Skeletal muscle satellite cell (primary cell): ENCODE data around the gene ZIC2.

ENCODE experiments used
- H3K27me3 ChIP-seq: 2 replicates; pipeline ENCODE4 v1.7.0; 2013; ENCODE audit warnings: low read length; ENCODE audit not compliant: control insufficient read depth, insufficient read depth
- H3K36me3 ChIP-seq: 2 replicates; pipeline ENCODE4 v1.7.0; 2013; ENCODE audit warnings: mild to moderate bottlenecking, control low read depth, low read length; ENCODE audit not compliant: insufficient read depth
- H3K4me1 ChIP-seq: 2 replicates; pipeline ENCODE4 v1.7.0; 2013; ENCODE audit warnings: low read length; ENCODE audit not compliant: control insufficient read depth, insufficient read depth
- H3K4me2 ChIP-seq: 2 replicates; pipeline ENCODE4 v1.7.0; 2013; ENCODE audit warnings: mild to moderate bottlenecking, low read length
- H3K4me3 ChIP-seq: 2 replicates; pipeline ENCODE4 v1.7.0; 2013; ENCODE audit warnings: low read length
- H3K9ac ChIP-seq: 2 replicates; pipeline ENCODE4 v1.7.0; 2013; ENCODE audit warnings: mild to moderate bottlenecking, low read depth, low read length, moderate library complexity
- H3K9me3 ChIP-seq: replicated peaks from 2 replicates; pipeline ENCODE4 v1.7.0; 2013; ENCODE audit warnings: mild to moderate bottlenecking, control low read depth, low read length

The ZIC2 gene

GRCh38 chr13:99969919-99970650 lies 11.5 kb upstream of the ZIC2 start:
- H3K27me3 ChIP-seq: peaks cover 92% of the 10 kb centered on the region
- peak overlapping the region; percentile 49 for H3K4me3 ChIP-seq
- peaks cover 4% of the 10 kb centered on the region for H3K4me1 ChIP-seq
- H3K9me3 ChIP-seq: peaks cover 7% of the 10 kb centered on the region
- peak overlapping the region; percentile 72 for H3K4me2 ChIP-seq
- no peak overlapping the region for H3K9ac ChIP-seq
- no peaks in the 10 kb centered on the region for H3K36me3 ChIP-seq

DNA sequence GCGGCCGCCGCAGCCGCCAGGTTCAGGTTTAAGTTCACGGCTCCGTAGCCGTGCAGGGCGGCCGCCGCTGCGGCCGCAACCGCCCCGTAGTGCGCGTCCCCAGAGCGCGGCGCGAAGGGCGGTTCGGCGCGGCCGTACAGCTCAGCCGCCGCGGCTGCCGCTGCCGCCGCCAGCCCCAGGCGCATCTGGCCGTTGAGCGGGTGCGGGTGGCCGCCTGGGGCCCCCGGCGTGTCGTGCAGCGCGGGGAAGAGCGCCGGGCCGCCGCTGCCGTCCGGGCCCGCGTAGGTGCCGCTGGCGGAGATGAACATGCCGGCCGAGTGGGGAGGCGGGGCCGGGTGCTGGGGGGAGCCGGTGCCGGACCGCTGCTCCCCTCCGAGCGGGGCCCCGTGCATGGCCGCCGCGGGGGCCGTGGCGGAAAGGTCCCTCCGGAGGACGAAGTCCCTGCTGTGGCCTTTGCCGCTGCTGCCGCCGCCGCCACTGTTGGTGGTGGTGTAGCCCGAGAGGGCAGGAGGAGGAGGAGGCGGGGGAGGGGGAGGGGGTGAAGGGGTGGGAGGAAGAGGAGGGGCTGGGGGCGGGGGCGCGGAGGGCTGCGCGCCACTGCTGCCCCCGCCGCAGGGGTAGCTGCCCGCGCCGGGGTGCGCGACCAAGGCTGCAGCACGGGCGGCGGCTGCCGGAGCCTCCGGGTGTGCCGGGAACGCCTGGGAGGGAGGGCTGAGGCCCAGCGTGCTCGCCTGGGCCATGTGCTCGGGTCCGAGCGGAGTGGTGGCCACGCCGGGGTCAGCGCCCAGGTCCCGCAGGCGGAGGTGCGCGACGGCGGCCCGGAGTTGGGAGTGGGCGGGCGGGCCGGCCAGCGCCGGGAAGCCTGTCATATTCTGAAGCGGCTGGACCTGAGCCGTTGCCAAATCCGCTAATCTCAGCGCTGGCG lies 10.7 kb upstream of the ZIC2 start:
- Histone ChIP-seq H3K9ac (no peak overlapping the region), H3K36me3 (no peaks in the 10 kb centered on the region), H3K9me3 (peaks cover 7% of the 10 kb centered on the region), H3K4me3 (no peak overlapping the region), H3K4me1 (peaks cover 4% of the 10 kb centered on the region), H3K4me2 (peak overlapping the region; percentile 72), H3K27me3 (peaks cover 92% of the 10 kb centered on the region)

DNA sequence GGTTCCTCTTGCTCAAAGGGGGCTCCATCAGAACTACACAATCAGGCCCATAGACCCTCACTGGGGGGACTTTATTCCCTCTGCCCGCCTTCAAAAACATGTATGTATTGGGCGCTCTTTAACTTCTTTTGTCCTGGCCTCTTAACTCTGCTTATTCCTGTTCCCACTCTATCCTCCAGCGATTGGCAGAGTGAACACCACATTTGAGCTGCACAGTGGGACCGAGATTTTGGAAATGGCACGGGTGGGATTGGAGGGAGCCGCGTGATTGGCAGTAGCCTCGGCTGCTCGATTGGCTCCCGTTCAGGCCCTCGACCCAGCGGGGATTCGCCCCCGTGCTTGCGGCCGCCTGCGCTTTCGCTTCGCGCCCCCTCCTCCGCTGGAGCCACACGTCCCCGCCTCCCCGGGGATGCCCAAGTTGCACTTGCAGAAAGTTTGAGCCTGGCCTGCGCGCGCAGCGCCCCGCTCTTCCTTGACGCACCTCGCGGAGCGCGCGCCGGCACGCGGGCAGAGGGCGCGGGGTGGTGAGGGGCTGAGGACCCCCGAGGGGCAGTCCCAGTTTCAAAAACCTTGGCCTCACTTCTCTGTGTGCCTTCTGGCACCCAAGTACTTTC lies 9.9 kb upstream of the ZIC2 start, which contains the start of gene ZIC5:
TSS of gene ZIC5 (minus strand) at position 192 of the 614 bp plus-strand sequence. CDS start at position 28, 164 bp downstream.
- Histone ChIP-seq H3K4me1 (peaks cover 4% of the 10 kb centered on the region), H3K27me3 (peaks cover 92% of the 10 kb centered on the region), H3K4me3 (no peak within 1 kb of the TSS), H3K36me3 (no peaks in the 10 kb centered on the region), H3K4me2 (peak within 1 kb of the TSS; percentile 72), H3K9me3 (peaks cover 10% of the 10 kb centered on the region), H3K9ac (no peak within 1 kb of the TSS)

DNA sequence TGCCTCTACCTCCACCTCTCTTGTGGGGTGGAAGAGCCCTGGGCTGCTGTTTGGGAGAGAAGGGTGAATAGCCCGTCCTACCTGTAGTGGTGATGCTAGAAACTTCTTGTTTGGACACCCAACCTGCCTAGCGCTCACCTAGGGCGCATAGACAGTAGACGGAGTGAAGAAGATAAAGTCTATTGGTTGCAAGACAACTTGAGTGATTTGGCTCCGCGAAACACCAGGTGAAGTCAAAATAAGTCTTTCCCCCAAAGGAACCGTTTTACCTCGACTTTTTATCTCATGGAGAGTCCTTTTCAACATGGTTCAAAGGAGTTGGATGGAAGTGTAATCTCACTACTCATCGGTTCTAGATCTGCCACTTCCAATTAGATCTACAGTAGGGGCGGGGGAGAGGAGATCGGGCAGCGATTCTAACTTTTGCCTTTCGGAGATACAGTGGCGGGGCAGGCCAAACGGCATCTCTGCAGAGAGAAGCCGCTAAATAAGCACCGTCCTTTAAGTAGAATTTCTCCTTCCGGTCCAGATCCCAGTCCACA lies 9.3 kb upstream of the ZIC2 start:
- Histone ChIP-seq H3K9me3 (peaks cover 10% of the 10 kb centered on the region), H3K4me1 (peaks cover 4% of the 10 kb centered on the region), H3K9ac (no peak overlapping the region), H3K4me3 (no peak overlapping the region), H3K36me3 (no peaks in the 10 kb centered on the region), H3K4me2 (no peak overlapping the region), H3K27me3 (peaks cover 92% of the 10 kb centered on the region)

DNA sequence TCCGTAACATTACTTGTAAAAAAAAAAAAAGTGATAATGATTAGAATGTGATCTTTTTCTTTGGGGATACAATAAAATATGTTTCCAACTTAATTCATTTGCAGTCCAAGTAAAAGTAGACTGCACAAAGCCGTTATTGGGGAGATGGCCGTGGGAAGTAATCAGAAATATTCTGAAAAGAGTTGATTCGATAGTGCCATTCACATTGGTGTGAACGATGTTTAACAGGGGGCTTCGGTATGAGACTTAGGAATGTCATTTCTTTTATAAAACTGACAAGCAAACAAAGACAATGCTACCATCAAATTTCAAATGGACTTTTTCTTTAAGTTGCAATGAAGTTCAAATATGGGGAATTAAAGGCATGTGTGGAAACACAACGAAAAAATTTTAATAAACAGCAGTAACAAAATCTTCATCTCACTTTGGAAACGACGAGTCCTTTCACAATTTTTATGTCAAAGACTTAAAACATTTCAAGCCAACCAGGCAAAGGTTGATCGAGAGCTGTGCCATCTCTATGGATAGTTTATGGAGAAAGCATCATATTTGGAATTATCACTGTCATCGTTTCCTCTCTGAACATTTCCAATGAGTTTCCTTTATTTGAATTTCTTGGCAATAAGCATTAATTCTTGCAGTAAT lies 8.3 kb upstream of the ZIC2 start:
- H3K4me2 ChIP-seq: no peak overlapping the region

DNA sequence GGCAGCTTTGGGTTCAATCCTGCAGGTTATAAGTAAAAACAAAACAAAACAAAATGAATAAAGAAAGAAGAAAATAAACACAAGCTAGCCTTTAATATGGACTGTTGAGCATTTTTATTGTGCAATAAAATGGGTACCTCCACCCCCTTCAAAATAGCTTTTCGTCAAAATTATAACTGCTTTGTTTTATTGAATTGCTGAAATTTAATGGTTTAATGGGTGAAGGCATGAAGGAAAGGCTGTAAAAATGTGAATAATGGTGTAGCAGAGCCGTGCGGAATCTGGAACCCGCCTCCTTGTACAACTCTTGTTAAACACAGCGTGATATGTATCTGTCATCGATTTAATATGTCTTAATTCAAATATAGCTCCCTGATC lies 7.8 kb upstream of the ZIC2 start:
- H3K4me1 ChIP-seq: peaks cover 4% of the 10 kb centered on the region
- no peaks in the 10 kb centered on the region for H3K36me3 ChIP-seq
- no peak overlapping the region for H3K4me3 ChIP-seq
- H3K9ac ChIP-seq: no peak overlapping the region
- H3K9me3 ChIP-seq: peaks cover 10% of the 10 kb centered on the region
- H3K27me3 ChIP-seq: peaks cover 93% of the 10 kb centered on the region
- no peak overlapping the region for H3K4me2 ChIP-seq

More for the DNA sequence above, 8.3 kb upstream of the ZIC2 start:
- Histone ChIP-seq H3K4me3 (no peak overlapping the region), H3K4me1 (peaks cover 4% of the 10 kb centered on the region), H3K27me3 (peaks cover 93% of the 10 kb centered on the region), H3K9me3 (peaks cover 10% of the 10 kb centered on the region), H3K36me3 (no peaks in the 10 kb centered on the region), H3K9ac (no peak overlapping the region)

GRCh38 chr13:99974296-99974938 lies 7.2 kb upstream of the ZIC2 start:
- Histone ChIP-seq H3K4me1 (peaks cover 4% of the 10 kb centered on the region), H3K36me3 (no peaks in the 10 kb centered on the region), H3K4me3 (no peak overlapping the region), H3K9ac (no peak overlapping the region), H3K9me3 (peaks cover 10% of the 10 kb centered on the region), H3K27me3 (peaks cover 93% of the 10 kb centered on the region), H3K4me2 (no peak overlapping the region)

DNA sequence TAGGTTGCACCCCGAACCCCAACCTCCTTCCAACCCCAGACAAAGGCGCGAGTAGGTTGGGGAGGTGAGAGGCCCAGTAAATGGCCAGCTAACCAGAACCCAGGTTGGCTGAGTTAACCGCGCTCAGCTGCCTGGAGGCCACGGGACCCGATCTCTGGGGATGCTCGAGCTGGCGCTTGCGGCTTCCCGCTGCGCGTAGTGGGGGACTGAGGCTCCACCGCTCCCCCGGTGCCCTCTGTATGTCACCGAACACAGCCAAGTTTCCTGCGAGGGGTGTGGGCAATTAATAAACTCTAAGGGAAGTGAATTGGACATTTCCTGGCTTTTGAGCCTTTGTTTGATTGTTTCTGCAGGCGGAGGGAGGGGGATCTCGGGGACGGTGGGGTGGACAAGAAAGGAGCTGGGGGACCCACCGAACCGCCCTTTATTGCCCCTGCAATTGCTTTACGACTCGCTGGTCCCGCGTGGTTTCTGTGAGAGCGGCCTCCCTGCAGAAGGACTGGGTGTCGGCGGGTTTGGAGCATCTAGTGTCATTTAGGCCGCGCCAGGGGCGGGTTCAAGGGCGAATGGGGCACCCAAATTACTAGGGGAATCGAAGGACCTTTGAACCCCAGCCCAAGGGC lies 6.5 kb upstream of the ZIC2 start:
- H3K36me3 ChIP-seq: no peaks in the 10 kb centered on the region
- peaks cover 3% of the 10 kb centered on the region for H3K4me1 ChIP-seq
- no peak overlapping the region for H3K4me2 ChIP-seq
- no peak overlapping the region for H3K9ac ChIP-seq
- peaks cover 94% of the 10 kb centered on the region for H3K27me3 ChIP-seq
- peaks cover 10% of the 10 kb centered on the region for H3K9me3 ChIP-seq
- no peak overlapping the region for H3K4me3 ChIP-seq

DNA sequence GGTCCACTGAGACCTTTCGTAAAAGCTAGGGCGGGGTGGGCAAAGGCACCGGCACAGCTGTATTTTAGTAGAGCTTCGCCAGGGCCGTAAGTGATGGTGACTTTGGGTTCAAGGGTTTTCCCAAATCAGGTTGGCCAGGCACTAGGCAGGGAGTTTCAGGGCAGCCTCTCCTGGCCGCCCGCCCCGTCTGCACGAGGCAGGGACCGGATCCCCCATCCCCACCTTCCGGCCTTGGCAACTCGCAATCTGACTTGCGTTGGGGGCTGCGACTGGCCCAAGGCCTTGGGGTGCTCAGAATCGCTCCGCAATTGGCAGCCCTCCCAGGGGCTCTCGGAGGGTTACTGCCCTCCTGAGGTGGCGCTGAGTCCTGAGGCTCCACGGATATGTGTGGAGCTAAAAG lies 6.0 kb upstream of the ZIC2 start:
- Histone ChIP-seq H3K4me2 (no peak overlapping the region), H3K9me3 (peaks cover 10% of the 10 kb centered on the region), H3K9ac (no peak overlapping the region), H3K36me3 (no peaks in the 10 kb centered on the region), H3K4me1 (peaks cover 5% of the 10 kb centered on the region), H3K4me3 (no peak overlapping the region), H3K27me3 (peaks cover 96% of the 10 kb centered on the region)

GRCh38 chr13:99976575-99976974 lies 5.0 kb upstream of the ZIC2 start:
- Histone ChIP-seq H3K4me2 (no peak overlapping the region), H3K9ac (no peak overlapping the region), H3K27me3 (peaks cover 88% of the 10 kb centered on the region), H3K4me1 (peaks cover 9% of the 10 kb centered on the region), H3K4me3 (no peak overlapping the region), H3K9me3 (peaks cover 10% of the 10 kb centered on the region), H3K36me3 (no peaks in the 10 kb centered on the region)
